NOMO-1 treated with DMSO at 0.1 percent for 48 hours (cell line): Measurements from ENCODE around the gene PACSIN2.
"Not testable (repeated sequence)": the region's sequence is repeated elsewhere in the genome, so short reads cannot be mapped to it uniquely, and the experiment has no call there.

ENCODE experiments used
- DNase-seq: peaks from one replicate; lab custom pipeline; 2025; ENCODE audit not compliant: unreplicated experiment; lab: John Stamatoyannopoulos, UW

Gene PACSIN2

GRCh38 chr22:43014869-43015676 lies at the start of gene PACSIN2:
Gene PACSIN2, minus strand, starts transcription at chr22:43015149. Its CDS starts 103,069 bp downstream, at chr22:42912080.
- peak; percentile 96 for DNase-seq

GRCh38 chr22:43060183-43060582 lies 45.2 kb upstream of the PACSIN2 start:
- DNase-seq, result peak; percentile 9

- no peak for DNase-seq
Measured at GRCh38 chr22:43057641-43058040, 42.7 kb upstream of the PACSIN2 start.

- DNase-seq, result no peak
Measured at GRCh38 chr22:43053176-43053575, 38.2 kb upstream of the PACSIN2 start.

GRCh38 chr22:43050995-43051394 lies 36.0 kb upstream of the PACSIN2 start:
- DNase-seq, result no peak

- DNase-seq, result no peak
Measured at GRCh38 chr22:43047605-43048004, 32.7 kb upstream of the PACSIN2 start.

- DNase-seq, result no peak
Measured at GRCh38 chr22:43044290-43044712, 29.4 kb upstream of the PACSIN2 start.

- no peak for DNase-seq
Measured at GRCh38 chr22:43042101-43042780, 27.3 kb upstream of the PACSIN2 start.

GRCh38 chr22:43039800-43040199 lies 24.9 kb upstream of the PACSIN2 start:
- no peak for DNase-seq

GRCh38 chr22:43038325-43038724 lies 23.4 kb upstream of the PACSIN2 start:
- DNase-seq, result no peak

GRCh38 chr22:43036282-43036829 lies 21.4 kb upstream of the PACSIN2 start:
- no peak for DNase-seq

- DNase-seq, result no peak
Measured at GRCh38 chr22:43035250-43035649, 20.3 kb upstream of the PACSIN2 start.

- no peak for DNase-seq
Measured at GRCh38 chr22:43031617-43032016, 16.7 kb upstream of the PACSIN2 start.

GRCh38 chr22:43018615-43019014 lies 3.7 kb upstream of the PACSIN2 start:
- no peak for DNase-seq

- no peak for DNase-seq
Measured at GRCh38 chr22:43017525-43018460, 2.8 kb upstream of the PACSIN2 start.

- DNase-seq, result not testable (repeated sequence)
Measured at GRCh38 chr22:43016150-43016549, 1.2 kb upstream of the PACSIN2 start.

GRCh38 chr22:43015677-43016042 lies 711 bp upstream of the PACSIN2 start:
- DNase-seq, result no peak

GRCh38 chr22:43014316-43014868 lies 557 bp downstream of the PACSIN2 start:
- DNase-seq, result no peak

- no peak for DNase-seq
Measured at GRCh38 chr22:43013355-43014315, 1.3 kb downstream of the PACSIN2 start.

- DNase-seq, result no peak
Measured at GRCh38 chr22:43012390-43012789, 2.6 kb downstream of the PACSIN2 start.
